Measurements from ENCODE around the gene PFKL. TPM values are rescaled to one million over a fixed set of nuclear protein-coding genes. Genes with fewer than 3 reads are reported as not detected.

PFKL gene
- total RNA-seq, 4 donors from 2014 or later, result 92.8 to 121 (median 117) TPM

DNA sequence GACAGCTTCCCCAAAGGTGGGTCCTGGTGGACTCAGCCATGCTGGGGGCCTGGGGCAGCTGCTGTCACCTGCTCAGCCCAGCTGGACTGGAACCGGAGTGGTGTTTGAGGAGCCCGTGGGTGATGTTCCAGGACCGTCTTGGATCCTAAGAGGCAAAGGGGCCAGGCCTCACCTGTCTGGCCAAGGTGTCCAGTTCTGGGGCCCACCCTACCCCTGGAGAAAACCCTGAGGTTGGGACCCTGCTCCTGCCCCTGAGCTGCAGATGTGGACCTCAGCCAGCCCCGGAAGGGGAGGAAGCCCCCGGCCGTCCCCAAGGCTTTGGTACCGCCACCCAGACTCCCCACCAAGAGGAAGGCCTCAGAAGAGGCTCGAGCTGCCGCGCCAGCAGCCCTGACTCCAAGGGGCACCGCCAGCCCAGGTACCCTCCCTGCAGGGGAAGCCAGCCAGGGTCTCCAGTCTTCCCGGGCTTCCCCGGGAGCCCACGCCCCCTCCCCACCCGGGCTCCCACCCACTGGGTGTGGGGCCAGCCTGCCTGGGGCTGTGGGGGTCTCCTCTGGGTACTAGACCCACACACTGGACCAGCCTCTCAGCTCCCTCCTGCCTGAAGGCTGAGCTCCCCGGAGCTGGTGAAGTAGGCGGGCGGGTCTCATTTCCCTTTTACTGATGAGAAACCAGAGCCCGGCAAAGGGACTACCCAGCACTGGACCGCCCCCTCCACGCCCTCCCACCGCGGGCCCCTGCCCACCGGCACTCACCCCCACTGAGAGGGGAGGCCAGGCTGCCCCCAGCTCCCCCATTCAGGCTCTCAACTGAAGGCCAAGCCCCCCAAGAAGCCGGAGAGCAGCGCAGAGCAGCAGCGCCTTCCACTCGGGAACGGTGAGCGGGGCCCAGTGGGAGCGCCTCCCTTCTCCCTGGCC, 12.9 kb upstream of the PFKL start:
- H3K9me3 ChIP-seq, result no peaks in the 10 kb centered on the region
- peaks cover 8% of the 10 kb centered on the region for H3K4me1 ChIP-seq
- no peak for TF ChIP-seq POLR2A (IDR thresholded peaks at IDR 0.05)
- TF ChIP-seq EP300 (IDR thresholded peaks at IDR 0.05), result no peak
- TF ChIP-seq POLR2AphosphoS5 (IDR thresholded peaks at IDR 0.05), result no peak
- TF ChIP-seq, protein P1, sequence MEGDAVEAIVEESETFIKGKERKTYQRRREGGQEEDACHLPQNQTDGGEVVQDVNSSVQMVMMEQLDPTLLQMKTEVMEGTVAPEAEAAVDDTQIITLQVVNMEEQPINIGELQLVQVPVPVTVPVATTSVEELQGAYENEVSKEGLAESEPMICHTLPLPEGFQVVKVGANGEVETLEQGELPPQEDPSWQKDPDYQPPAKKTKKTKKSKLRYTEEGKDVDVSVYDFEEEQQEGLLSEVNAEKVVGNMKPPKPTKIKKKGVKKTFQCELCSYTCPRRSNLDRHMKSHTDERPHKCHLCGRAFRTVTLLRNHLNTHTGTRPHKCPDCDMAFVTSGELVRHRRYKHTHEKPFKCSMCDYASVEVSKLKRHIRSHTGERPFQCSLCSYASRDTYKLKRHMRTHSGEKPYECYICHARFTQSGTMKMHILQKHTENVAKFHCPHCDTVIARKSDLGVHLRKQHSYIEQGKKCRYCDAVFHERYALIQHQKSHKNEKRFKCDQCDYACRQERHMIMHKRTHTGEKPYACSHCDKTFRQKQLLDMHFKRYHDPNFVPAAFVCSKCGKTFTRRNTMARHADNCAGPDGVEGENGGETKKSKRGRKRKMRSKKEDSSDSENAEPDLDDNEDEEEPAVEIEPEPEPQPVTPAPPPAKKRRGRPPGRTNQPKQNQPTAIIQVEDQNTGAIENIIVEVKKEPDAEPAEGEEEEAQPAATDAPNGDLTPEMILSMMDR (IDR thresholded peaks at IDR 0.05), result no peak
- no peak overlapping the region for H3K4me3 ChIP-seq
- 65% methylated on average over 16 of the region's 31 CpGs for WGBS
- H3K36me3 ChIP-seq, result no peaks in the 10 kb centered on the region
- peaks cover 32% of the 10 kb centered on the region for H3K27me3 ChIP-seq
- no peak overlapping the region for H3K27ac ChIP-seq
- DNase-seq (ENCODE audit: low spot score in 2 of 2), result no peak

DNA sequence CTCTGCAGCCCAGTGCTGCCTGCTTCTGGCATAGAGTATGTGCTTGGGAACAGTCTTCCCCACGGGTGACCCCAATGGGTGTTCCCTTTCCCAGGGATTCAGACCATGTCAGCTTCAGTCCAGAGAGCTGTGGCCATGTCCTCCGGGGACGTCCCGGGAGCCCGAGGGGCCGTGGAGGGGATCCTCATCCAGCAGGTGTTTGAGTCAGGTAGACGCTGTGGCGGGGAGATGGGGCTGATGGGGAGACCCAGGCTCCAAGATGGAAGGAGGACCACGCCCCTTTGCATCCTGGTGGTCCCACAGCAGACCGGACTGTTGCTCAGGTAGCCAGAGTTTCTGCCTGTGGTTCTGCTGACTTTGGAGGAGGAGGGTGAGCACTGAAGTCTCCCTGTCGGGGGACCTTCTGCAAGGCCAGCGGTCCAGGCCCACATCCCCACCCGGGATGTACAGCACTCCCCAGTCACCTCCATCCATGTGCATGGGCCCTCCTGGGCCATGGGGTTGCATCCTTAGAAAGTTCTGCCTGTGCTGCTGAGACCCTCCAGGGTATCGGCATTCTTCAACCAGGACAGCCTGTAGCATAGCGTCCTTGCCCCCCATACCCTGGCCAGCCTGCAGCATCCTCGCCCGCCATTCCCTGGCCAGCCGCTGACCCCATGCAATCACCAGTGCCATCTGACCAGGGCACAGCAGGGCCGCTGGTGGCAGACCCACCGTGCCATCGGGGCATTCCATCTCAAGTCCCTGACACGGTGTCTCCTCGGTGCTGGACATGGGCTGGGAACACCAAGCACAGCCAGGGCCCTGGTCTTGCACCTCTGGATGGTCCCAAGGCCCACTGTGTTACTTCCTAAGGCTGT, 11.4 kb upstream of the PFKL start:
- Histone ChIP-seq H3K27ac (no peak overlapping the region), H3K4me3 (no peak overlapping the region), H3K36me3 (no peaks in the 10 kb centered on the region), H3K27me3 (peaks cover 39% of the 10 kb centered on the region), H3K9me3 (no peaks in the 10 kb centered on the region), H3K4me1 (peaks cover 8% of the 10 kb centered on the region)
- 88% methylated on average over 5 of the region's 23 CpGs for WGBS
- no peak for DNase-seq (ENCODE audit: low spot score in 2 of 2)
- TF ChIP-seq EP300 (IDR thresholded peaks at IDR 0.05), result no peak
- no peak for TF ChIP-seq POLR2A (IDR thresholded peaks at IDR 0.05)
- no peak for TF ChIP-seq POLR2AphosphoS5 (IDR thresholded peaks at IDR 0.05)
- TF ChIP-seq, protein P1 (IDR thresholded peaks at IDR 0.05), result no peak

DNA sequence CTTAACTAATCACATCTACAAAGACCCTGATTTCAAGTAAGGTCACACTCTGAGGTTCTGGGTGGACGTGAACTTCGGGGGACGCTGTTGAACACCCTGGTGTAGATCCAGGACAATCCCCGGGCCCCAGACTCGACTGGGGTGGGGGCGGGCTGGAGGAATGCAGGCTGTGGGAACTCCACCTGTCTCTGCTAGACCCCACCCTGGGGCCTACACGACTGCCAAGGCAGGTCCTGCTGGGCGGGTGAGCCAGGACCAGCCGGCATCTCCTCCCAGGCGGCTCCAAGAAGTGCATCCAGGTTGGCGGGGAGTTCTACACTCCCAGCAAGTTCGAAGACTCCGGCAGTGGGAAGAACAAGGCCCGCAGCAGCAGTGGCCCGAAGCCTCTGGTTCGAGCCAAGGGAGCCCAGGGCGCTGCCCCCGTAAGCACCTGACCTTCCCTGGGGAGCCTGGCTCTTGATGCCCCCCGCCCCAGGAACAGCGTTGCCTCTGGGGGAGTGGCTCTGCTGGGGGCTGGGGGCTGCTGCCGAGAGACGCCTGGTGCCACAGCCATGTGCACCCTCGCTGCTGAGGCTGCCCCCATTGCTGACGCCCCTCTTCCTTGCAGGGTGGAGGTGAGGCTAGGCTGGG, 10.4 kb upstream of the PFKL start:
- Histone ChIP-seq H3K4me3 (no peak overlapping the region), H3K9me3 (no peaks in the 10 kb centered on the region), H3K27me3 (peaks cover 40% of the 10 kb centered on the region), H3K27ac (no peak overlapping the region), H3K36me3 (no peaks in the 10 kb centered on the region), H3K4me1 (peaks cover 12% of the 10 kb centered on the region)
- DNase-seq (ENCODE audit: low spot score in 2 of 2), result no peak
- WGBS, result 63% methylated on average over 17 of the region's 24 CpGs
- TF ChIP-seq, protein P1 (IDR thresholded peaks at IDR 0.05), result no peak
- TF ChIP-seq POLR2AphosphoS5 (IDR thresholded peaks at IDR 0.05) (no peak), POLR2A (IDR thresholded peaks at IDR 0.05) (no peak), EP300 (IDR thresholded peaks at IDR 0.05) (no peak)

DNA sequence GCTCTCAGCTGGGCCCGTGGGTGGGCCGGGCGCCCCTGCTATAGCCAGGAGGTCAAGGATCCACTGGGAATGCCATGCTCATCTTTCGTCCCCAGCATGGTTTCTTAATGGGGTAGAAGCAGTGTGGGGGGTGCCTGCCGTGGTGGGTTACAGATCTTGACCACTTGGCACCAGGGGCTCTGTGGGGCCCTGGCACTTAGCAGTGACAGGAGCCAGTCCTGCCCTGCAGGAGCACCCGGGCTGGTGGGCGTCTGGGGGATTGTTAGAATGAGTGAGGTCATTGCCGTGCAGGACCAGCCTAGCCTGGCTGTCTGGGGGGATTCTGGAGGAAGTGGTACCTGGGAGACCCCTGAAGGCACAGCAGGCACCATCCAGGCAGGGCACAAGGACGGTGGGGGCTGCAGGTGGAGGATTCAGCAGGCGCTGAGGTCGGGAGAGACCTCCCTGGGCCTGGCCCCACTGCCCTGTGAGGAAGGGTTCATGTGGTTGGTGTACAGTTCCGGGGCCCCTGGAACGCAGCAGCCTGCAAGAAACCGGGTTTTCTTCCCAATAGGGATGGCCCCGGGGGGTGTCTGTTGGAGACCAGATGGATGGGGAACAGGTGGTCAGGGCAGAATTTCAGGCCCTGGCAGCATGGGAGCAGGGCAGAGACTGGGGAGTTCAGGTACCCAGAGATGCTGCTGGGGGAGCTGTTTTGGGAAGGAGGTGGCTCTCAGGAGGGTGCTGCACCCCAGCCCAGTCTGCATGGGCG, 9.4 kb upstream of the PFKL start:
- H3K4me1 ChIP-seq, result peaks cover 20% of the 10 kb centered on the region
- H3K9me3 ChIP-seq, result no peaks in the 10 kb centered on the region
- H3K27me3 ChIP-seq, result peaks cover 31% of the 10 kb centered on the region
- no peak overlapping the region for H3K27ac ChIP-seq
- TF ChIP-seq EP300 (IDR thresholded peaks at IDR 0.05) (no peak), POLR2A (IDR thresholded peaks at IDR 0.05) (no peak), POLR2AphosphoS5 (IDR thresholded peaks at IDR 0.05) (no peak)
- TF ChIP-seq, protein P1 (IDR thresholded peaks at IDR 0.05), result no peak
- no peak overlapping the region for H3K4me3 ChIP-seq
- DNase-seq (ENCODE audit: low spot score in 2 of 2), result no peak
- WGBS, result 87% methylated on average over 10 of the region's 16 CpGs
- no peaks in the 10 kb centered on the region for H3K36me3 ChIP-seq
